Stimulated activated CD4-positive, alpha-beta T cell treated with anti-CD3 and anti-CD28 coated beads, Interleukin-12 subunit alpha, Interleukin-12 subunit beta, amount 100 ng/mL, for 4 hours (primary cell): ENCODE measurements around the gene MEIS3.
"Not testable (repeated sequence)": the region's sequence is repeated elsewhere in the genome, so short reads cannot be mapped to it uniquely, and the experiment has no call there.

Source experiments
- DNase-seq: peaks from one replicate; pipeline ENCODE4 v3.0.0-alpha.2; 2020

Gene MEIS3

DNA sequence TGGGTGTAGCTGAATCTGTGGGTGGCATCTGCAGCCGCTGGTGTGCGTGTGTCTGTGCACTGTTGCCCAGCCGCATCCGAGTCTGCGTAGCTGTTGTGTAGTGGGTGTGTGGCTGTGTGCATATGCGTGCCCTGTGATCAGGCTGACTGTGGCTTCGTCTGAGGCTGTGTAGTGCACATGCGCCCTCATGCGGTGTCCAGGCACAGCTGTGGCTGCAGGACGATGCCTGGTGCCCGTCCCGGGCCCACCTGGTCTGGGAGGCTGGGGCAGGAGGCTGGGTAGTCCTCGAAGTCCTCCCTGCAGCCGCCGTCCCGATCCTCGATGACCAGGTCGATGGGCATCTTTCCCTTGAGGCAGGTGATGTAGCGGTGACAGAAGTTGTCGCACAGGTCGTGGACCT is 4.9 kb downstream of the MEIS3 start:
- DNase-seq, result no peak

- no peak for DNase-seq
Measured at GRCh38 chr19:47413941-47414340, 5.4 kb downstream of the MEIS3 start.

- DNase-seq, result not testable (repeated sequence)
Measured at GRCh38 chr19:47411696-47412095, 7.6 kb downstream of the MEIS3 start.

- DNase-seq, result no peak
Measured at GRCh38 chr19:47411101-47411500, 8.2 kb downstream of the MEIS3 start.

DNA sequence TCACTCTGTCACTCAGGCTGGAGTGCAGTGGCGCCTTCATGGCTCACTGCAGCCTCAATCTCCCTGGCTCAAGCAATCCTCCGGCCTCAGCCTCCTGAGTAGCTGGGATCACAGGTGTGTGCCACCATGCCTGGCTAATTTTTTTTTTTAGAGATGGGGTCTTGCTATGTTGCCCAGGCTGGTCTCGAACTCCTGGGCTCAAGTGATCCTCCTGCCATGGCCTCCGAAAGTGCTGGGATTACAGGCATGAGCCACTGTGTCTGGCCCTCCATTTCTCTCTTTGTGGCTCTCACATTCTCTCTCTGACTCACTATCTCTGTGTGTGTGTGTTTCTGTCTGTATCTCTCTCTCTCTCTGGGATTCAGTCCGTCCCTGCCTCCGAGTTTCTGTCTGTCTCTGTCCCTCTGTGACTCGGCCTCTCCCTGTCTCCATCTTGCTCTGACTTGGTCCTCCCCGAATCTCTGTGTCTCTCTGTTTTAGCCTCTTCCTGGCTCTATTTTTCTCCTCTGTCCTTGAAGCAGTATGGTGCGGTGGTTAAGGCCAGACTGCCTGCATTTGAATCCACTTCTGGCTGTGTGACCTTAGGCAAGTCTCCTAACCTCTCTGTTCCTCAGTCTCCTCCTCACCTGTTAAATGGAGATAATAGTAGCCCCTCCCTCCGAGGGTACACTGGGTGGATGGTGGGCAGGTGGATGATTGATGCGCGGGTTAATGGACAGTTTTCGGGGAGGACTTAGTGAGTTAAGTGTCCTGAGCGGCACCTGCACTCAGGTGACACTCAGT is 11.0 kb downstream of the MEIS3 start:
- no peak for DNase-seq

GRCh38 chr19:47407417-47407774 is 11.9 kb downstream of the MEIS3 start:
- DNase-seq, result no peak

- DNase-seq, result no peak
Measured at GRCh38 chr19:47406711-47407416, 12.5 kb downstream of the MEIS3 start.

GRCh38 chr19:47405854-47406417 is 13.4 kb downstream of the MEIS3 start:
- no peak for DNase-seq

- no peak for DNase-seq
Measured at GRCh38 chr19:47405197-47405550, 14.2 kb downstream of the MEIS3 start.

DNA sequence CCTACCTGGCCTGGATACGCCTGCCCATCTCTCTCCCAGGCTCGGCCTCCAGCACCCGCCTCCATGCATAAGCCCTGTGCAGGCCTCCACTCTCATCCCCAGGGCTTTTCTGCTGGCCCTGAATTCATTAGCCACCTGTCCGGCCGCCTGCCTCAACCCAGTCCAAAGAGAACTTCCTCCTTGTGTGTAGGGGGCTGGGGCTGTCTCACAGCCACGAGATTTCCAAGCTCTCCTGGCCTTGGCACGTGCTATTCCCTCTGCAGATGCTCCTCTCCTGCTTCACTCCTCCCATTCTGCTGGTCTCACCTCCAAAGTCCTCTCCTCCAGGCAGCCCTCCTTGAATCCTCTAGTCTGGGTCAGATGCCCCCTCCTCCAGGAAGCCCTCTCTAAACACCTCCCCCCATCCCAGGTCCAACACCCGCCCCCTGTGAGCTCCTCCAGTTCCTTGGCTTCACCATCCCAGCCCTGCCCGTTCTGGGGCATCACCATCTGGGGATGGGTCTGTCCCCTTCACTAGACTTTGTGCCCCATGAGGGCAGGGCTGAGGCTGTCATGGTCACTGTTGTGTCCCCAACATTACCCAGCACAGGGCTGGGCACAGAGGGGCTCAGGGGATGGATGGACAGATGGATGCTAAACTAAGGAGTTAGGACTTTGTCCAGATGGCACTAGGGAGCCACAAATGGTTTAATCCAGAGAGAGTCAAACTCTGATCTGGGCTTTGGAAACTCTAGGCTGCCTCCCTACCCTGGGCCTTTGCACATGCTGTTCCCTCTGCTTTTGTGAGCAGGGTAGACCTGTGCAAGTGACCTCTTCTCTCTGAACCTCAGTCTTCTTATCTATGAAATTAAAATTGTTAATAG is 14.8 kb downstream of the MEIS3 start:
- DNase-seq, result no peak

GRCh38 chr19:47402504-47402903 is 16.8 kb downstream of the MEIS3 start:
- no peak for DNase-seq

DNA sequence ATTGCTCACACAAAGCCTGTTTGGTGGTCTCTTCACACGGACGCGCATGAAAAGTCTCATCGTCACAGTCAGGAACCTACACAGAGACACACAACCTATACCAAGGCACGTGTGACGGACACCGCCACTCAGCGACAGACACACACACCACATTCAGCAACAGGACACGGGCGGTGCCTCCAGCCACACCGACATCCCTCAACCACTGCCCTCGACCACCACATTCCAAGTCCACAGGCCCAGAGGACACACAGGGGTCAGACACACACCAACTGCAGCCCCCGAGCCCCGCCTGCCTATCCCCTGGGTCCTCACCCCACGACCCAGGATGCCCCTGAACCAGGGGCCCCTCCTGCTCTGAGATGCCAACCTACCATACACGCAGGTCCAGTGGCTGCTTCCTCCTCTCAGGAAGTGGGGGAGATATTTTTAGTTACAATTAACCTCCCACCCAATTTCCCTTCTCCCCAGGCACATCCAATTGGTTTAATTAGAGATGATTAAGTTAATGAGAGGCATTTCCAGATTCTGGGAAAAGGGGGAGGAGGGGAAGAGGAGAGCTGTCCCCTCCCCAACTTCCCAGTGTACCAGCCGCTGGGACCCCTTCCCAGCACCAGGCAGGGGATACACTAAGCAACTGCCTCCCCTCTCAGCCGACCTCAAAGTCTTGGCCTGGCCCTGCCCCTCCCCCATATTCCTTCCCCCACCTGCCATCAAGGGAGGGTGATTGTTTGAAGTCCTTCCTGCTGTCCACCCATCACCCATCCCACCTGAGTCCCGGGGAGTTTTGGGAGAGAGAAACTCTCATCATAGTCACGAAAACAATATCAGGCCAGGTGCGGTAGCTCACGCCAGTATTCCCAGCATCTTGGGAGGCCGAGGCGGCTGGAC is 20.4 kb downstream of the MEIS3 start:
- no peak for DNase-seq

GRCh38 chr19:47391510-47392223 is 27.7 kb downstream of the MEIS3 start:
- peak; percentile 81 for DNase-seq

DNA sequence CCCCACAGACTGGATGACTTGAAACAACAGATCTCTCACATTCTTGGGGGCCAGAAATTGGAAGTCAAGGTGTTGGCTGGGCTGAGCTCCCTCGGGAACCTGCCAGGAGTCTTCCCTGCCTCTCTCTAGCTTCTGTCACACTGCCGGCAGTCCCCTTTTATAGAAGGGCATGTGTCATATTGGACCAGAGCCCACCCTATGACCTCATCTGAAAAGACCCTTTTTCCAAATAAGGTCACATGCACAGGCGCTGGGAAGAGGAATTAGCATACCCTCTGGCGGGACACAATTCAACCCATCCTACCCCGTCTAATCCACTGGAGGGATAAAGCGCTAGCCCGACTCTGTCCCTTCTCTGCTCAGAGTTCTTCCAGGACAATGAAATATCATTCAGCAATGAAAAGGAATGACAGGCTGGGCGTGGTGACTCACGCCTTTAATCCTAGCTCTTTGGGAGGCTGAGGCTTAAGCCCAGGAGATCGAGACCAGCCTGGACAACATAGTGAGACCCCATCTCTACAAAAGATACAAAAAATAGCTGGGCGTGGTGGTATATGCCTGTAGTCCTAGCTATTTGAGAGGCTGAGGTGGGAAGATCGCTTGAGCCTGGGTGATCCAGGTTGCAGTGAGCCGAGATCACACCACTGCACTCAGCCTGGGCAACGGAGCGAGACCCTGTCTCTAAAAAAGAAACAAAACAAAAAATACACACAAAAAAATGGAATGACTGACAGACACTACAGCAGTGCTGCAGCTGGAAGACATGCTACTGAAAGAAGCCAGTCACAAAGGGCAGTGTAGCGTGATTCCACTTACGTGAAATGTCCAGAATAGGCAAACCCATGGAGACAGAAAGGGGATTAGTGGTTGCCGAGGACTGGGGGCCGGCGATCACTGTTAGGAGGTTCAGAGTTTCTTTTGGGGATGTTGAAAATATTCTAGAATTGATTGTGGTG is 28.5 kb downstream of the MEIS3 start:
- DNase-seq, result no peak

DNA sequence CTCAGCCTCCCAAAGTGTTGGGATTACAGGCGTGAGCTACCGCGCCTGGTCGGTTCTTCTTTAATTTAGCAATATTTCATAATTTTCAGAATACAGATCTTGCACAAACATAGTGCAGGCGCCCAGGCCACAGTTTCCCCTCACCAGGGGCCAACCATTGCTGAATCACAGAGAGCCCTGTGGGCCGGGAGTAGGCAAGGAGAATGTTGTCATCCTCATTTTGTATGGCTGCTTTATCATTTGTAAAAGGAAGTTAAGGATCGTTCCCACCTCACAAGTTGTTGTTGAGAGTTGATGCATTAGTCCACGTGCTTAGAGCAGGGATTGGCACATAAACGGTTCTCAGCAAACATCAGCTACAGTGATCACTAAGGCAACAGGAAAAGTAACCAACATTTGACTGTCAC is 30.2 kb downstream of the MEIS3 start:
- DNase-seq, result no peak

- not testable (repeated sequence) for DNase-seq
Measured at GRCh38 chr19:47388721-47389120, 30.6 kb downstream of the MEIS3 start.

DNA sequence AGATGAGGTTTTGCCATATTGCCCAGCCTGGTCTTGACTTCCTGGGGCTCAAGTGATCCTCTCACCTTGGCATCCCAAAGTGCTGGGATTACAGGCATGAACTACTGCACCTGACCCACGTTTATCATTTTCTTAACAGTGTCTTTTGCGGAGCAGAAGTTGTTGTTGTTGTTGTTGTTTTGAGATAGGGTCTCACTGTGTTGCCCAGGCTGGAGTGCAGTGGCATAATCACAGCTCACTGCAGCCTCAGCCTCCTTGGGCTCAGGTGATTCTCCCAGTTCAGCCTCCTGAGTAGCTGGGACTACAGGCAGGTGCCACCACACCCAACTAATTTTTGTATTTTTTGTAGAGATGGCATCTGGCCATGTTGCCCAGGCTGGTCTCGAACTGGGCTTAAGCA is 31.7 kb downstream of the MEIS3 start:
- not testable (repeated sequence) for DNase-seq

GRCh38 chr19:47386582-47386981 is 32.7 kb downstream of the MEIS3 start:
- not testable (repeated sequence) for DNase-seq

DNA sequence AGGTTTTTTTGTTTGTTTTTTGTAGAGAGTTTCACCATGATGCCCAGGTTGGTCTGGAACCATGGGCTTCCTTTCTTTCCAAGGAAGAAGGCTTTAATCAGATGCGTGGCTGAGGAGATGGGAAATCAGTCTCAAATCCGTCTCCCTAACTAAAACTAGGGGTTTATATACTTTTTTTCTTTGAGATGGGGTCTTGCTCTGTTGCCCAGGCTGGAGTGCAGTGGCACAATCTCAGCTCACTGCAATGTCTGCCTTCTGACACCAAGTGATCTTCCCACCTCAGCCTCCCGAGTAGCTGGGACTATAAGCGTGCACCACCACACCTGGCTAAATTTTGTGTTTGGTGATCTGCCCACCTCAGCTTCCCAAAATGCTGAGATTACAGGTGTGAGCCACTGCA is 34.8 kb downstream of the MEIS3 start:
- not testable (repeated sequence) for DNase-seq

- DNase-seq, result not testable (repeated sequence)
Measured at GRCh38 chr19:47383890-47384289, 35.4 kb downstream of the MEIS3 start.
